Measurements from ENCODE around the gene IDH3A. TPM values are rescaled to one million over a fixed set of nuclear protein-coding genes. Genes with fewer than 3 reads are reported as not detected.

The IDH3A gene
- total RNA-seq (2022) (100.0 and 106 TPM in 2 replicates), Bru-seq, nascent RNA (percentile 72 among the genes with signal in this experiment), BruChase-seq, experiment 1, labeled RNA remaining after a 6-hour chase (percentile 90 among the genes with signal in this experiment), BruChase-seq, experiment 2, labeled RNA remaining after a 2-hour chase (percentile 83 among the genes with signal in this experiment)
- long read RNA-seq, full-length matches to known transcripts = 214 of 248 reads
- long read RNA-seq, partial matches to known transcripts = 13 of 248 reads
- long read RNA-seq, other reads (novel, unspliced or antisense) = 21 of 248 reads

GRCh38 chr15:78149068-78149804 is at the start of gene IDH3A:
Gene IDH3A, plus strand, starts transcription at chr15:78149362. Its CDS starts 42 bp downstream, at chr15:78149404.
- H3K9me3 Mint-ChIP-seq (ENCODE audit: unreplicated experiment) = no peaks in the 10 kb centered on the region
- intact Hi-C loops (cut with micrococcal nuclease) = loop anchor here (2.0 kb wide), 1 partner anchor 16 kb away; no protein-coding TSS in a partner anchor
- BruUV-seq (replicated peaks) = TSS peak; percentile 45
- TF ChIP-seq, protein P1, sequence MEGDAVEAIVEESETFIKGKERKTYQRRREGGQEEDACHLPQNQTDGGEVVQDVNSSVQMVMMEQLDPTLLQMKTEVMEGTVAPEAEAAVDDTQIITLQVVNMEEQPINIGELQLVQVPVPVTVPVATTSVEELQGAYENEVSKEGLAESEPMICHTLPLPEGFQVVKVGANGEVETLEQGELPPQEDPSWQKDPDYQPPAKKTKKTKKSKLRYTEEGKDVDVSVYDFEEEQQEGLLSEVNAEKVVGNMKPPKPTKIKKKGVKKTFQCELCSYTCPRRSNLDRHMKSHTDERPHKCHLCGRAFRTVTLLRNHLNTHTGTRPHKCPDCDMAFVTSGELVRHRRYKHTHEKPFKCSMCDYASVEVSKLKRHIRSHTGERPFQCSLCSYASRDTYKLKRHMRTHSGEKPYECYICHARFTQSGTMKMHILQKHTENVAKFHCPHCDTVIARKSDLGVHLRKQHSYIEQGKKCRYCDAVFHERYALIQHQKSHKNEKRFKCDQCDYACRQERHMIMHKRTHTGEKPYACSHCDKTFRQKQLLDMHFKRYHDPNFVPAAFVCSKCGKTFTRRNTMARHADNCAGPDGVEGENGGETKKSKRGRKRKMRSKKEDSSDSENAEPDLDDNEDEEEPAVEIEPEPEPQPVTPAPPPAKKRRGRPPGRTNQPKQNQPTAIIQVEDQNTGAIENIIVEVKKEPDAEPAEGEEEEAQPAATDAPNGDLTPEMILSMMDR (IDR thresholded peaks at IDR 0.05; ENCODE audit: unreplicated experiment) = no peak
- H3K27me3 Mint-ChIP-seq (ENCODE audit: insufficient read depth, unreplicated experiment) = no peaks in the 10 kb centered on the region
- ChIA-PET CTCF (interaction anchor here (0.5 to 2.2 kb wide), 12 partner anchors 10 to 416 kb away, joined by 3 to 10 read pairs (median 4); partner anchors contain the start of genes CHRNA5 and CIB2), POLR2A (interaction anchor here (0.5 to 3.4 kb wide), 27 partner anchors 8 to 725 kb away, joined by 3 to 28 read pairs (median 4); partner anchors contain the start of genes IREB2 and SKIC8)
- peaks cover 35% of the 10 kb centered on the region for H3K4me1 Mint-ChIP-seq (ENCODE audit: insufficient read depth, unreplicated experiment)
- H3K36me3 Mint-ChIP-seq (ENCODE audit: insufficient read depth, unreplicated experiment) = peaks cover 14% of the 10 kb centered on the region
- H3K4me3 Mint-ChIP-seq (ENCODE audit: unreplicated experiment) = peak within 1 kb of the TSS; percentile 92
- peak within 1 kb of the TSS; percentile 90 for H3K27ac Mint-ChIP-seq (ENCODE audit: low read depth, unreplicated experiment)
- DNase-seq (ENCODE audit: unreplicated experiment) = peak; percentile 97

DNA sequence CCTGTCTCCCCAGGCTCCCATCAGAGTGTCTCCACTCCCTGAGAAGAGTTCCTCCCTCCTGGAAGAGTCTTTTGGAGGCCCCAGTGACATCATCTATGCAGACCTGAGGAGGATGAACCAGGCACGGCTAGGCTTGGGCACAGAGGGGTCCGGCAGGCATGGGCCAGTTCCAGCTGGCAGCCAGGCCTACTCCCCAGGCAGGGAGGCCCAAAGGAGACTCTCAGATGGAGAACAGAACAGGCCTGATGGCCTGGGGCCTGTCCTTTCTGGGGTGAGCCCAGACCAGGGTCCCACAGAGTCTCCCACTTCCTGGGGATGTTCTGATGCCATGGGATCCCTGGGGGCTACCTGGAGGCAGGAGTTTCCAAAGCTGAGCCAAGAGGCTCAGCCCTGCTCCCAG is 48.3 kb upstream of the IDH3A start:
- Mint-ChIP-seq H3K9me3 (ENCODE audit: unreplicated experiment) (no peaks in the 10 kb centered on the region), H3K4me1 (ENCODE audit: insufficient read depth, unreplicated experiment) (no peaks in the 10 kb centered on the region), H3K27ac (ENCODE audit: low read depth, unreplicated experiment) (no peak overlapping the region), H3K27me3 (ENCODE audit: insufficient read depth, unreplicated experiment) (no peaks in the 10 kb centered on the region), H3K4me3 (ENCODE audit: unreplicated experiment) (no peak overlapping the region), H3K36me3 (ENCODE audit: insufficient read depth, unreplicated experiment) (no peaks in the 10 kb centered on the region)
- TF ChIP-seq, protein P1 (IDR thresholded peaks at IDR 0.05; ENCODE audit: unreplicated experiment) = no peak
- POLR2A ChIA-PET = no interaction called here
- CTCF ChIA-PET = interaction anchor here (0.7 to 2.5 kb wide), 4 partner anchors 9 to 143 kb away, joined by 3 to 20 read pairs (median 4); no protein-coding TSS in a partner anchor
- BruUV-seq (replicated peaks) = no TSS peak
- intact Hi-C loops (cut with micrococcal nuclease) = no loop called here
- DNase-seq (ENCODE audit: unreplicated experiment) = no peak

- ChIA-PET CTCF (interaction anchor here (0.7 to 2.5 kb wide), 6 partner anchors 9 to 467 kb away, joined by 3 to 20 read pairs (median 4); no protein-coding TSS in a partner anchor), POLR2A (interaction anchor here (1.1 kb wide), 1 partner anchor 19 kb away, joined by 3 read pairs; no protein-coding TSS in a partner anchor)
- Mint-ChIP-seq H3K9me3 (ENCODE audit: unreplicated experiment) (no peaks in the 10 kb centered on the region), H3K4me1 (ENCODE audit: insufficient read depth, unreplicated experiment) (no peaks in the 10 kb centered on the region), H3K27ac (ENCODE audit: low read depth, unreplicated experiment) (no peak overlapping the region), H3K36me3 (ENCODE audit: insufficient read depth, unreplicated experiment) (no peaks in the 10 kb centered on the region), H3K4me3 (ENCODE audit: unreplicated experiment) (no peak overlapping the region), H3K27me3 (ENCODE audit: insufficient read depth, unreplicated experiment) (no peaks in the 10 kb centered on the region)
- intact Hi-C loops (cut with micrococcal nuclease) = no loop called here
- TF ChIP-seq, protein P1 (IDR thresholded peaks at IDR 0.05; ENCODE audit: unreplicated experiment) = no peak
- DNase-seq (ENCODE audit: unreplicated experiment) = no peak
- no TSS peak for BruUV-seq (replicated peaks)
Measured at GRCh38 chr15:78101423-78102105, 47.6 kb upstream of the IDH3A start.
